Activated CD4-positive, alpha-beta T cell treated with anti-CD3 and anti-CD28 coated beads for 36 hours (primary cell): ENCODE results near the gene E4F1. TPM values are rescaled to one million over a fixed set of nuclear protein-coding genes. Genes with fewer than 3 reads are reported as not detected.
"Not testable (repeated sequence)": the region's sequence is repeated elsewhere in the genome, so short reads cannot be mapped to it uniquely, and the experiment has no call there.

Experiments used
- ATAC-seq: fragments of 200-7000 bp; cut with Tn5 transposase; one replicate; pipeline ENCODE4 v1.10.0; 2021; ENCODE audit warnings: mild to moderate bottlenecking, moderate library complexity
- CTCF ChIA-PET: fragments of 350-600 bp; sonication (Branson Sonifier 250); formaldehyde crosslinking; loops from one replicate; lab custom pipeline; 2021; ENCODE audit warnings: antibody characterized with exemption; lab: Charles Lee
- POLR2A ChIA-PET: fragments of 350-600 bp; sonication (Branson Sonifier 250); formaldehyde crosslinking; loops from one replicate; lab custom pipeline; 2021; ENCODE audit warnings: antibody characterized with exemption, inconsistent platforms; lab: Charles Lee
- DNase-seq: peaks from one replicate; pipeline ENCODE4 v3.0.0-alpha.2; 2020
- H3K27ac Mint-ChIP-seq: one replicate; pipeline ENCODE4 v1.8.0; 2021; ENCODE audit warnings: mixed read lengths
- H3K27me3 Mint-ChIP-seq: one replicate; pipeline ENCODE4 v1.8.0; 2021; ENCODE audit warnings: mixed read lengths
- H3K36me3 Mint-ChIP-seq: one replicate; pipeline ENCODE4 v1.8.0; 2021; ENCODE audit warnings: low read depth, mixed read lengths
- H3K4me1 Mint-ChIP-seq: one replicate; pipeline ENCODE4 v1.8.0; 2021; ENCODE audit warnings: mixed read lengths
- H3K4me3 Mint-ChIP-seq: one replicate; pipeline ENCODE4 v1.8.0; 2021; ENCODE audit warnings: mild to moderate bottlenecking, moderate library complexity, mixed read lengths
- H3K9me3 Mint-ChIP-seq: one replicate; pipeline ENCODE4 v1.8.0; 2021; ENCODE audit warnings: low read depth, mixed read lengths
- intact Hi-C, 2 experiments: fragments of 100-400 bp; cut with DNase I in 1 of 2; cut with micrococcal nuclease in 1 of 2; formaldehyde crosslinking; loops; one replicate each; pipeline versions ENCODE4 v1.14.2 to v1.15.1; 2022 to 2024; cut with DNase I, micrococcal nuclease
- total RNA-seq, 2 experiments: library from RNA; stranded (reverse); gene quantifications; one replicate each; pipeline ENCODE4 v1.2.3, GENCODE V29; 2021

E4F1 gene
- total RNA-seq, 2 experiments from 2014 or later: 18.0 to 18.6 TPM

DNA sequence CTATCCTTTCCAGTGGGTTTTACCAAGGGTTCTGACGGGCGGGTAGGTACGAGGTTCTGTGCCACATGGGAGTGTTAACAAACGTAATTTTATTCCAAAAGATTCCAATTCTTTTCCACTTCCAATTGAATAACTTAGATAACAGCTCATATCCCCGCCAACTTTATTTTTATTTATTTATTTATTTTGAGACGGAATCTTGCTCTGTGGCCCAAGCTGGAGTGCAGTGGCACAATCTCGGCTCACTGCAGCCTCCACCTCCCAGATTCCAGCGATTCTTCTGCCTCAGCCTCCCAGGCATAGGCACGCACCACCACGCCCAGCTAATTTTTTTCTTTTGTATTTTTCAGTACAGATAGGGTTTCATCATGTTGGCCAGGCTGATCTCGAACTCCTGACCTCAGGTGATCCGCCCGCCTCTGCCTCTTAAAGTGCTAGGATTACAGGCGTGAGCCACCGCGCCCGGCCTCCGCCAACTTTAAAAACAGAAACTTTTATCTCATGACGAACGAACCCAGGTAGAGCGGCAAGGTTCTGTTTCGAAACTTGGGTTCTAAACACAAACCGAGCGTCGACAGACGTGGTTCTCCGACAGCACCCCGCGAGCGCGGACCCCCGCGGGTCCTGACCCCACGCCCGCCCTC, 27.4 kb downstream of the E4F1 start:
- peaks cover 43% of the 10 kb centered on the region for H3K36me3 Mint-ChIP-seq

DNA sequence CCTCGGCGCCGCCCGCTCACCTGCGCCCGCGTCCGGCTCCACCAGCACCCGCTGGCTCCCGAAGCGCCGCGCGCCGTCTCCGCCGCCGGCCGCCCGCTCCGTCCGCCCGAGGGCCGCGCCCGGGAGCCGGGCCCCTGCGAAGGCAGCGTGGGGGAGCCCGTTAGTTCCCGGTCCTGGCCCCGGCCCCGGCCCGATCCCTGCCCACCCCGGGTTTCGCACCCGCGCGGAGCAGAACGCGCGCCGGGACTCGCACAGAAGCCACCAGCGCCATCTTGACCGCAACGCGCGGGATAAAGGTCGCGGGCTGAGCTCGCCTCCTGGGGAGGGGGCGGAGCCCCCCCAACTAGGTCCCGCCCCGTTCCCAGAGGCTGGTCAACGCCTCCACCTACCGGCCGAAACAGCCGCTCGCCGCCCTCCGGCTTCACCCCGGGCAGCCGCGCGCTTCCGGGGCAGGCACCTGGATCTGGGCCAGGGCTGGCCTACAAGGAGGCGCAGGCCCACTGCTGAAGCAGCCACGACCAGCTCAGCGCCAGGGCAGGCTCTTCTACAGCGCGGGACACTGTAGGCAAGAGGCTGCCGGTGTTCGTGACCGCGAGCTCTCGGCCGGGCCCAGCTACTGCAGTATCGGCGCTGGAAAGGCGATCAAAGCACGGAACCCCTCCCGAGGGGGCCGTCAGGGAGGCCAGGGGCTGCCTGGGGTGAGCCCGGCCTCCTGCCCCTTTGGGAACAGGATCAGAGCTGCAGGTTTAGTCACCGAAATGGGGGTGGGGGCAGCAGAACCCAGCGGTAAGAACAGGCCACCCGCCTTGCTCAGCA, 28.1 kb downstream of the E4F1 start, which contains the start of gene ECI1:
ECI1 (minus strand) TSS at position 292 of the 816 bp plus-strand sequence; CDS start at position 271, 21 bp downstream.
- H3K9me3 Mint-ChIP-seq: no peaks in the 10 kb centered on the region
- DNase-seq (peak; percentile 92), ATAC-seq (peak; percentile 87)
- peaks cover 48% of the 10 kb centered on the region for H3K36me3 Mint-ChIP-seq
- H3K27me3 Mint-ChIP-seq: no peaks in the 10 kb centered on the region
- H3K27ac Mint-ChIP-seq: peak within 1 kb of the TSS; percentile 90
- POLR2A ChIA-PET: interaction anchor here (0.5 to 2.4 kb wide), 10 partner anchors 8 to 503 kb away, joined by 3 to 27 read pairs (median 4); partner anchors contain the start of genes PGP and TRAF7
- CTCF ChIA-PET: interaction anchor here (0.7 to 1.5 kb wide), 5 partner anchors 11 to 236 kb away, joined by 3 to 10 read pairs (median 5); no protein-coding TSS in a partner anchor
- peak within 1 kb of the TSS; percentile 90 for H3K4me3 Mint-ChIP-seq
- peaks cover 5% of the 10 kb centered on the region for H3K4me1 Mint-ChIP-seq
- intact Hi-C loops: loop anchor here (1.0 to 5.0 kb wide), 11 partner anchors 12 to 228 kb away; partner anchors contain the start of genes E4F1 (in 2 of the 2), RNPS1 (in 2 of the 2), ABCA3 (in 1 of the 2) and CCNF (in 1 of the 2)

More for the DNA sequence above, 27.4 kb downstream of the E4F1 start:
- Mint-ChIP-seq H3K4me3 (peak overlapping the region; percentile 90), H3K9me3 (no peaks in the 10 kb centered on the region), H3K4me1 (peaks cover 5% of the 10 kb centered on the region), H3K27me3 (no peaks in the 10 kb centered on the region), H3K27ac (peak overlapping the region; percentile 90)
- intact Hi-C loops: loop anchor here (1.0 to 5.0 kb wide), 10 partner anchors 13 to 227 kb away; partner anchors contain the start of genes E4F1 (in 2 of the 2), ABCA3 (in 1 of the 2), CCNF (in 1 of the 2) and MLST8 (in 1 of the 2)
- ChIA-PET CTCF (interaction anchor here (1.0 to 1.3 kb wide), 2 partner anchors 12 to 29 kb away, joined by 3 to 5 read pairs; no protein-coding TSS in a partner anchor), POLR2A (interaction anchor here (1.5 to 2.4 kb wide), 4 partner anchors 12 to 95 kb away, joined by 4 to 27 read pairs (median 10); partner anchors contain the start of genes PGP and TRAF7)
- ATAC-seq (peak; percentile 3), DNase-seq (peak; percentile 69)

DNA sequence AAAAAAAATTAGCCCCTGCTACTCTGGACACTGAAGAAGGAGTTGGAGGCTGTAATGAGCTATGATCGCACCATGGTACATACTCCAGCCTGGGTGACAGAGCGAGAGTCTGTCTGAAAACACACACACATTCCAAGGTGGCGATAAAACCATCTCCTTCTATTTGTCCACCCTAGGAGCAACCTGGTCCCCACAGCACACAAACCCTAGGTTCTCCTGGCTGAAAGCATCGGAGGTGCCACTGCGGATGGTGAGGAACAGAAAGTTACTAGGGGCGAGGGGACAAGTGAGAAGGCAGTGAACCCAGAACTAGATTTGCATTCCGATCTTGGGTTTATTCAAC, 29.4 kb downstream of the E4F1 start:
- intact Hi-C loops: loop anchor here (2.0 to 5.0 kb wide), 3 partner anchors 16 to 175 kb away; partner anchors contain the start of genes CCNF (in 1 of the 2) and RNPS1 (in 1 of the 2)
- H3K4me1 Mint-ChIP-seq: peaks cover 5% of the 10 kb centered on the region
- CTCF ChIA-PET: interaction anchor here (1.3 to 1.5 kb wide), 3 partner anchors 10 to 58 kb away, joined by 5 to 10 read pairs (median 5); no protein-coding TSS in a partner anchor
- POLR2A ChIA-PET: interaction anchor here (0.6 to 2.4 kb wide), 5 partner anchors 10 to 276 kb away, joined by 5 to 27 read pairs (median 11); partner anchors contain the start of genes PGP, TRAF7 and TSC2
- H3K27ac Mint-ChIP-seq: no peak overlapping the region
- DNase-seq (no peak), ATAC-seq (no peak)
- no peak overlapping the region for H3K4me3 Mint-ChIP-seq
- no peaks in the 10 kb centered on the region for H3K9me3 Mint-ChIP-seq
- H3K36me3 Mint-ChIP-seq: peaks cover 56% of the 10 kb centered on the region
- H3K27me3 Mint-ChIP-seq: no peaks in the 10 kb centered on the region

- peak overlapping the region; percentile 26 for H3K27ac Mint-ChIP-seq
- no peaks in the 10 kb centered on the region for H3K27me3 Mint-ChIP-seq
- CTCF ChIA-PET: no interaction called here
- H3K4me3 Mint-ChIP-seq: no peak overlapping the region
- POLR2A ChIA-PET: interaction anchor here (0.6 to 2.4 kb wide), 4 partner anchors 9 to 205 kb away, joined by 3 to 27 read pairs (median 8); partner anchors contain the start of gene TSC2
- no peaks in the 10 kb centered on the region for H3K9me3 Mint-ChIP-seq
- DNase-seq (no peak), ATAC-seq (no peak)
- peaks cover 59% of the 10 kb centered on the region for H3K36me3 Mint-ChIP-seq
- H3K4me1 Mint-ChIP-seq: peaks cover 5% of the 10 kb centered on the region
- intact Hi-C loops: loop anchor here (2.0 to 5.0 kb wide), 3 partner anchors 16 to 174 kb away; partner anchors contain the start of genes CCNF (in 1 of the 2) and RNPS1 (in 1 of the 2)
Measured at GRCh38 chr16:2253293-2253692, 29.9 kb downstream of the E4F1 start.

- Mint-ChIP-seq H3K9me3 (no peaks in the 10 kb centered on the region), H3K27ac (no peak overlapping the region), H3K4me1 (peaks cover 3% of the 10 kb centered on the region), H3K27me3 (no peaks in the 10 kb centered on the region), H3K36me3 (peaks cover 71% of the 10 kb centered on the region), H3K4me3 (no peak overlapping the region)
- ATAC-seq (no peak), DNase-seq (no peak)
- ChIA-PET CTCF (no interaction called here), POLR2A (no interaction called here)
- intact Hi-C loops: no loop called here
Measured at GRCh38 chr16:2256531-2257140, 33.2 kb downstream of the E4F1 start.

- no peaks in the 10 kb centered on the region for H3K27me3 Mint-ChIP-seq
- intact Hi-C loops: no loop called here
- no peak overlapping the region for H3K4me3 Mint-ChIP-seq
- peak overlapping the region; percentile 19 for H3K27ac Mint-ChIP-seq
- ChIA-PET POLR2A (interaction anchor here (0.5 kb wide), 1 partner anchor 256 kb away, joined by 3 read pairs; no protein-coding TSS in a partner anchor), CTCF (interaction anchor here (0.9 kb wide), 1 partner anchor 43 kb away, joined by 3 read pairs; the partner anchor contains the start of gene PGP)
- H3K36me3 Mint-ChIP-seq: peaks cover 77% of the 10 kb centered on the region
- ATAC-seq (no peak), DNase-seq (no peak)
- no peaks in the 10 kb centered on the region for H3K9me3 Mint-ChIP-seq
- no peaks in the 10 kb centered on the region for H3K4me1 Mint-ChIP-seq
Measured at GRCh38 chr16:2257726-2258125, 34.3 kb downstream of the E4F1 start.

- POLR2A ChIA-PET, H3K4me3 Mint-ChIP-seq, H3K4me1 Mint-ChIP-seq, intact Hi-C loops, H3K27ac Mint-ChIP-seq, CTCF ChIA-PET, H3K9me3 Mint-ChIP-seq, H3K27me3 Mint-ChIP-seq, DNase-seq, ATAC-seq: not testable (repeated sequence)
- peaks cover 75% of the 10 kb centered on the region for H3K36me3 Mint-ChIP-seq
Measured at GRCh38 chr16:2258530-2258929, 35.1 kb downstream of the E4F1 start.

- H3K9me3 Mint-ChIP-seq: no peaks in the 10 kb centered on the region
Measured at GRCh38 chr16:2260250-2260649, 36.9 kb downstream of the E4F1 start.

DNA sequence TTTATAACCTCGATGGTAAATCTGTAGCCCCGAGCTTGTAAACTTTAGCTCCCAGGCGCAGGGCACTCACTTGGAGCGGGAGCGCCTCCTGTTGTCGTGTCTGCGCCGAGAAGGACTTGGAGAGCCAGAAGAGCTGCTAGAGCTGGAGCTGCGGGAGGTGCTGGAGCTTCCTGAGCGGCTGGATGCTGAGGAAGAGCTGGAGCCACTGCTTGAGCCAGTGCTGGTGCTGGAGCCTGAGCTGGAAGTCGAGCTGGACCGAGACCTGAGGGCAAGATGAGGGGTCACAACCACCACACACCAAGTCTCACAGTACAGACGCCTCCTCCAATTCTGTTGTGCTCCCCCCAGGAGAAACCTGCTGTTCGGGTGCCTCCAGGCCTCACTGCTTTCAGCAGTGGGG, 39.6 kb downstream of the E4F1 start:
- H3K27me3 Mint-ChIP-seq, H3K9me3 Mint-ChIP-seq, H3K4me3 Mint-ChIP-seq, DNase-seq, ATAC-seq, H3K27ac Mint-ChIP-seq: not testable (repeated sequence)
- intact Hi-C loops: loop anchor here in 1 of 2 experiments (1.0 kb wide), 1 partner anchor 12 kb away; the partner anchor contains the start of gene ECI1
- CTCF ChIA-PET: interaction anchor here (0.6 to 2.1 kb wide), 4 partner anchors 11 to 259 kb away, joined by 3 to 10 read pairs (median 4); partner anchors contain the start of gene PGP
- Mint-ChIP-seq H3K4me1 (peaks cover 27% of the 10 kb centered on the region), H3K36me3 (peaks cover 73% of the 10 kb centered on the region)
- POLR2A ChIA-PET: interaction anchor here (0.6 to 5.1 kb wide), 4 partner anchors 9 to 188 kb away, joined by 4 to 27 read pairs (median 4); partner anchors contain the start of genes ECI1 and TRAF7

More at GRCh38 chr16:2260250-2260649, 36.9 kb downstream of the E4F1 start:
- no peak for ATAC-seq
- CTCF ChIA-PET: no interaction called here
- H3K4me1 Mint-ChIP-seq: peaks cover 11% of the 10 kb centered on the region
- intact Hi-C loops: no loop called here
- POLR2A ChIA-PET: interaction anchor here (0.6 to 5.1 kb wide), 2 partner anchors 8 to 163 kb away, joined by 3 to 27 read pairs; partner anchors contain the start of gene ECI1
- H3K4me3 Mint-ChIP-seq: no peak overlapping the region
- DNase-seq: no peak
- no peak overlapping the region for H3K27ac Mint-ChIP-seq
- no peaks in the 10 kb centered on the region for H3K27me3 Mint-ChIP-seq
- H3K36me3 Mint-ChIP-seq: peaks cover 76% of the 10 kb centered on the region

- ATAC-seq, POLR2A ChIA-PET, H3K9me3 Mint-ChIP-seq, H3K27me3 Mint-ChIP-seq: not testable (repeated sequence)
- Mint-ChIP-seq H3K27ac (peak overlapping the region; percentile 96), H3K4me3 (peak overlapping the region; percentile 92), H3K4me1 (peaks cover 34% of the 10 kb centered on the region), H3K36me3 (peaks cover 50% of the 10 kb centered on the region)
- CTCF ChIA-PET: interaction anchor here (0.6 to 1.6 kb wide), 2 partner anchors 15 to 81 kb away, joined by 3 to 5 read pairs; no protein-coding TSS in a partner anchor
- DNase-seq: peak; percentile 29
- intact Hi-C loops: loop anchor here (5.0 kb wide), 6 partner anchors 60 to 775 kb away; partner anchors contain the start of genes CRAMP1 (in 1 of the 2), HCFC1R1 (in 1 of the 2), IFT140 (in 1 of the 2) and MLST8 (in 1 of the 2)
Measured at GRCh38 chr16:2266887-2267286, 43.5 kb downstream of the E4F1 start.
